Uterus (tissue), 4 donors: ENCODE data around the gene FZD8. TPM values are rescaled to one million over a fixed set of nuclear protein-coding genes. Genes with fewer than 3 reads are reported as not detected.

Source experiments
- DNase-seq, 2 donors: peaks; one replicate each; pipeline ENCODE4 v3.0.0-alpha.2; 2019 to 2020
- H3K27ac ChIP-seq, 2 donors: fragments of 200-600 bp; sonication (generic); 1 replicate in 1 of 2; 2 replicates in 1 of 2; pipeline ENCODE4 v1.5.1; 2016 to 2018
- H3K27me3 ChIP-seq, 2 donors: fragments of 200-600 bp; sonication (generic); one replicate each; pipeline ENCODE4 v1.5.1; 2018 to 2019; ENCODE audit warnings: control low read depth in 1 of 2
- H3K36me3 ChIP-seq, 2 donors: fragments of 200-600 bp; sonication (generic); one replicate each; pipeline ENCODE4 v1.5.1; 2019; ENCODE audit warnings: control low read depth in 1 of 2
- H3K4me1 ChIP-seq, 2 donors: fragments of 200-600 bp; sonication (generic); one replicate each; pipeline ENCODE4 v1.5.1; 2018 to 2019; ENCODE audit warnings: control low read depth in 1 of 2
- H3K4me3 ChIP-seq, 2 donors: fragments of 200-600 bp; sonication (generic); 1 replicate in 1 of 2; 2 replicates in 1 of 2; pipeline ENCODE4 v1.5.1; 2018 to 2019; ENCODE audit warnings: mild to moderate bottlenecking in 1 of 2
- H3K9me3 ChIP-seq, 2 donors: fragments of 200-600 bp; sonication (generic); one replicate each; pipeline ENCODE4 v1.5.1; 2019; ENCODE audit warnings: control low read depth in 1 of 2
- CTCF ChIP-seq, 4 experiments: fragments of 200-600 bp in 2 of 4; fragments of 450-650 bp in 2 of 4; sonication (generic) in 2 of 4; IDR thresholded peaks; one replicate each; pipeline ENCODE4 v1.5.1; 2016 to 2019; ENCODE audit warnings: antibody characterized with exemption in 4 of 4, mild to moderate bottlenecking in 2 of 4, moderate library complexity in 1 of 4
- POLR2A ChIP-seq, 2 donors: fragments of 450-650 bp; IDR thresholded peaks; one replicate each; pipeline ENCODE4 v1.6.1; 2016; ENCODE audit warnings: antibody characterized with exemption in 2 of 2, mild to moderate bottlenecking in 1 of 2, moderate library complexity in 1 of 2
- intact Hi-C: fragments of 100-400 bp; cut with DNase I; formaldehyde crosslinking; loops from one replicate; pipeline ENCODE4 v1.15.1; 2023; ENCODE audit warnings: low total_unique reads
- total RNA-seq, 4 donors: library from RNA; depleted of rRNA in 3 of 4; stranded (reverse); fragments of >200 nt in 3 of 4; gene quantifications; one replicate each; pipeline versions ENCODE4 v1.1.0 to v1.2.4, GENCODE V29; 2014 to 2023
- donor health status: DM: yes; HTN: yes; CAD: no.

FZD8 gene
- total RNA-seq, 4 donors from 2014 or later = 1.8 to 14.9 (median 5.3) TPM

- TF ChIP-seq CTCF (IDR thresholded peaks at IDR 0.05) = no peak
- TF ChIP-seq POLR2A (IDR thresholded peaks at IDR 0.05) = no peak
- no peak overlapping the region for H3K27ac ChIP-seq
- H3K4me1 ChIP-seq = no peaks in the 10 kb centered on the region
- no peaks in the 10 kb centered on the region for H3K36me3 ChIP-seq
- no peaks in the 10 kb centered on the region for H3K27me3 ChIP-seq
- DNase-seq = no peak
- intact Hi-C loops = no loop called here
- no peaks in the 10 kb centered on the region for H3K9me3 ChIP-seq
- H3K4me3 ChIP-seq = no peak overlapping the region
Measured at GRCh38 chr10:35650894-35651293, 8.8 kb upstream of the FZD8 start.

GRCh38 chr10:35644050-35644950 is 2.2 kb upstream of the FZD8 start:
- no peak for TF ChIP-seq CTCF (IDR thresholded peaks at IDR 0.05)
- no peak for TF ChIP-seq POLR2A (IDR thresholded peaks at IDR 0.05)
- no peak for DNase-seq
- intact Hi-C loops = no loop called here
- H3K9me3 ChIP-seq = no peaks in the 10 kb centered on the region
- peaks cover 0 to 3% of the 10 kb centered on the region in 2 donors for H3K4me1 ChIP-seq
- no peaks in the 10 kb centered on the region for H3K36me3 ChIP-seq
- peak overlapping the region; percentile 55 to 58 for H3K27ac ChIP-seq
- H3K27me3 ChIP-seq = no peaks in the 10 kb centered on the region
- peak overlapping the region; percentile 45 to 54 for H3K4me3 ChIP-seq

GRCh38 chr10:35643151-35644049 is 1.3 kb upstream of the FZD8 start:
- TF ChIP-seq POLR2A (IDR thresholded peaks at IDR 0.05) (no peak), CTCF (IDR thresholded peaks at IDR 0.05) (no peak)
- H3K36me3 ChIP-seq = no peaks in the 10 kb centered on the region
- H3K27me3 ChIP-seq = no peaks in the 10 kb centered on the region
- H3K4me3 ChIP-seq = peak overlapping the region; percentile 45 to 54
- peak overlapping the region; percentile 55 to 58 for H3K27ac ChIP-seq
- no peaks in the 10 kb centered on the region for H3K9me3 ChIP-seq
- DNase-seq = peak; percentile 64 to 72
- peaks cover 0 to 3% of the 10 kb centered on the region in 2 donors for H3K4me1 ChIP-seq
- intact Hi-C loops = no loop called here

GRCh38 chr10:35642793-35643114 is 658 bp upstream of the FZD8 start:
- intact Hi-C loops = no loop called here
- H3K4me3 ChIP-seq = peak overlapping the region; percentile 45 to 54
- no peak for DNase-seq
- H3K27me3 ChIP-seq = no peaks in the 10 kb centered on the region
- peaks cover 0 to 3% of the 10 kb centered on the region in 2 donors for H3K4me1 ChIP-seq
- H3K27ac ChIP-seq = peak overlapping the region; percentile 55 to 58
- TF ChIP-seq POLR2A (IDR thresholded peaks at IDR 0.05) = no peak
- no peaks in the 10 kb centered on the region for H3K36me3 ChIP-seq
- no peaks in the 10 kb centered on the region for H3K9me3 ChIP-seq

- no peaks in the 10 kb centered on the region for H3K9me3 ChIP-seq
- H3K4me1 ChIP-seq = peaks cover 0 to 3% of the 10 kb centered on the region in 2 donors
- peak overlapping the region; percentile 61 to 85 for H3K27ac ChIP-seq
- DNase-seq = peak in 1 of 2 donors; percentile 14
- H3K27me3 ChIP-seq = no peaks in the 10 kb centered on the region
- H3K4me3 ChIP-seq = peak overlapping the region; percentile 45 to 54
- intact Hi-C loops = no loop called here
- no peaks in the 10 kb centered on the region for H3K36me3 ChIP-seq
- no peak for TF ChIP-seq CTCF (IDR thresholded peaks at IDR 0.05)
- no peak for TF ChIP-seq POLR2A (IDR thresholded peaks at IDR 0.05)
Measured at GRCh38 chr10:35641676-35642034, 441 bp downstream of the FZD8 start.
